OCI-M2 (cell line): Measurements from ENCODE around the gene CLIP1.
A peak's percentile ranks its signal among the peaks of the same experiment; 100 is the strongest.
"Not testable (repeated sequence)": the region's sequence is repeated elsewhere in the genome, so short reads cannot be mapped to it uniquely, and the experiment has no call there.

Experiments
- DNase-seq: peaks from one replicate; lab custom pipeline; 2025; ENCODE audit not compliant: unreplicated experiment; lab: John Stamatoyannopoulos, UW

CLIP1 gene

GRCh38 chr12:122357536-122357935 lies 64.9 kb downstream of the CLIP1 start:
- DNase-seq, result not testable (repeated sequence)

- not testable (repeated sequence) for DNase-seq
Observed at GRCh38 chr12:122356991-122357390, 65.5 kb downstream of the CLIP1 start.

- DNase-seq, result peak; percentile 21
Observed at GRCh38 chr12:122356192-122356635, 66.3 kb downstream of the CLIP1 start.

GRCh38 chr12:122355706-122356105 lies 66.8 kb downstream of the CLIP1 start:
- DNase-seq, result no peak

GRCh38 chr12:122354958-122355641 lies 67.4 kb downstream of the CLIP1 start:
- no peak for DNase-seq

- DNase-seq, result no peak
Observed at GRCh38 chr12:122352394-122352793, 70.1 kb downstream of the CLIP1 start.

- no peak for DNase-seq
Observed at GRCh38 chr12:122350141-122350848, 72.2 kb downstream of the CLIP1 start.

- no peak for DNase-seq
Observed at GRCh38 chr12:122349078-122349477, 73.4 kb downstream of the CLIP1 start.

- DNase-seq, result no peak
Observed at GRCh38 chr12:122348505-122348904, 74.0 kb downstream of the CLIP1 start.

GRCh38 chr12:122346054-122346453 lies 76.4 kb downstream of the CLIP1 start:
- DNase-seq, result no peak

GRCh38 chr12:122345042-122345441 lies 77.4 kb downstream of the CLIP1 start:
- no peak for DNase-seq

GRCh38 chr12:122336015-122336946 lies 86.2 kb downstream of the CLIP1 start:
- DNase-seq, result no peak

- DNase-seq, result no peak
Observed at GRCh38 chr12:122333142-122334087, 89.1 kb downstream of the CLIP1 start.

- no peak for DNase-seq
Observed at GRCh38 chr12:122327494-122328385, 94.7 kb downstream of the CLIP1 start.

GRCh38 chr12:122327014-122327413 lies 95.5 kb downstream of the CLIP1 start:
- no peak for DNase-seq

- no peak for DNase-seq
Observed at GRCh38 chr12:122326586-122326985, 95.9 kb downstream of the CLIP1 start.

GRCh38 chr12:122323311-122324019 lies 99.0 kb downstream of the CLIP1 start:
- no peak for DNase-seq

GRCh38 chr12:122322501-122322900 lies 100.0 kb downstream of the CLIP1 start:
- no peak for DNase-seq
